Thyroid gland (tissue), 4 donors: ENCODE results near the gene CFAP210. TPM values are rescaled to one million over a fixed set of nuclear protein-coding genes. Genes with fewer than 3 reads are reported as not detected.

Experiments used
- DNase-seq, 2 donors: peaks; one replicate each; pipeline ENCODE4 v3.0.0-alpha.2; 2019
- H3K27ac ChIP-seq, 3 donors: fragments of 200-600 bp; sonication (generic); 1 replicate in 2 of 3; 2 replicates in 1 of 3; pipeline ENCODE4 v1.5.1; 2016 to 2019; ENCODE audit warnings: mild to moderate bottlenecking in 1 of 3, moderate library complexity in 1 of 3
- H3K27me3 ChIP-seq: fragments of 200-600 bp; sonication (generic); one replicate; pipeline ENCODE4 v1.5.1; 2019
- H3K36me3 ChIP-seq, 2 donors: fragments of 200-600 bp; sonication (generic); one replicate each; pipeline ENCODE4 v1.5.1; 2016 to 2019
- H3K4me1 ChIP-seq, 2 donors: fragments of 200-600 bp; sonication (generic); one replicate each; pipeline ENCODE4 v1.5.1; 2017 to 2019
- H3K4me3 ChIP-seq, 3 donors: fragments of 200-600 bp; sonication (generic); replicated peaks in 1 of 3; 1 replicate in 2 of 3; 2 replicates in 1 of 3; pipeline ENCODE4 v1.5.1; 2016; ENCODE audit warnings: mild to moderate bottlenecking in 1 of 3
- H3K9me3 ChIP-seq: fragments of 200-600 bp; sonication (generic); one replicate; pipeline ENCODE4 v1.5.1; 2017
- POLR2A ChIP-seq, 2 donors: fragments of 450-650 bp; IDR thresholded peaks; one replicate each; pipeline ENCODE4 v1.6.1; 2017; ENCODE audit warnings: antibody characterized with exemption in 2 of 2, mild to moderate bottlenecking in 2 of 2, moderate library complexity in 1 of 2
- WGBS, 2 donors: methylation state at CpG; one replicate each; pipeline ENCODE4 v1.1.5; 2017; 5-methylcytosine and 5-hydroxymethylcytosine counted together
- intact Hi-C: fragments of 100-400 bp; cut with DNase I; formaldehyde crosslinking; loops from one replicate; pipeline ENCODE4 v1.15.1; 2023
- total RNA-seq, 4 donors: library from RNA; depleted of rRNA; stranded (reverse); fragments of >200 nt; gene quantifications; one replicate each; pipeline ENCODE4 v1.2.3, GENCODE V29; 2016
- TF ChIP-seq, protein P1 (sequence below), 6 experiments: fragments of 200-600 bp in 3 of 6; fragments of 450-650 bp in 3 of 6; sonication (generic) in 3 of 6; IDR thresholded peaks; one replicate each; pipeline ENCODE4 v1.5.1; 2016 to 2019; ENCODE audit warnings: antibody characterized with exemption in 6 of 6, mild to moderate bottlenecking in 2 of 6, inconsistent platforms in 1 of 6, moderate library complexity in 1 of 6

Gene CFAP210
- total RNA-seq, 4 donors from 2014 or later, result 1.6 TPM; not detected in 2

DNA sequence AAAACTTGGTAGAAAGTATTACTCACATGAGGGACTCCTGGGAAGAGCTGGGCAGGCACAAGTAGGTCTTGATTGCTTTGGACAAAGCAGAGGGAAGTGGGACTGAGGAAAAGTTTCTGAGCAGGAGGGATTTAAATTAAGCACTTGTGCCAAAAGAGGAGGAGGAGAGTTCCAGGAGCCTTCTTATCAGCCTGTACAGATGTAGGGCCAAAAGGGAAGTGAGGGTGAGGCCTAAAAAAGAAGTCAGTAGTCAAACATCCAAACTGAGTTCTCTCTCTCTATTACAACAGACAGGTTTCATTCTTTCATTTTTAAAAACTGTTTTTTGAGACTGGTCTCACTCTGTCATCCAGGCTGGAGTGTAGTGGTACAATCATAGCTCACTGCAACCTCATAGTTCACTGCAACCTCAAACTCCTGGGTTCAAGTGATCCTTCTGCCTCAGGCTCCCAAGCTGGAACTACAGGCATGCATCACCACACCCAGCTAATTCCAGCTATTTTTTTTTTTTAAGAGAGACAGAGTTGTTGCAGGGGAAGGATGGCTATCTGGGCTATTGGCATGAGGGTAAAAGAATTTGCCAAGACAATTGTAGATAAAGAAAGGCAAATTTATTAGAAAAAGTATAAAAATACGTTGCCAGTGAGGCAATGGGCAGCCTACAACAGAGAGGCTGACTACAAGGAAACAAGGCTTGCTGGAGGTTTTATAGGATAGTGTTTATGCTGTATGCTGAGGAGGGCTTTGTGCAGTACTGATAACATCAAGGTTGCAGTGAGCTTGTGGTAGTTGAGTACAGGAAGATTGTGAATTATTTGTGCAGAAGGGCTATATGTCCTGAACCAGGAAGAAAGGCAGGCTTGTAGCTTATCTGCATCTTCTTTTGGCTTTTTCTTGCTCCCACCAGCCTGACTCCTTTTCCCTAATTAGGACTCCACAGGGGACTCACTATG lies 29.0 kb downstream of the CFAP210 start:
- H3K27ac ChIP-seq, result no peak overlapping the region
- TF ChIP-seq POLR2A (IDR thresholded peaks at IDR 0.05), result no peak
- DNase-seq, result no peak
- WGBS, 2 donors, result 88 to 89% methylated on average over 1 of the region's 1 CpG
- H3K9me3 ChIP-seq, result no peaks in the 10 kb centered on the region
- H3K36me3 ChIP-seq, result no peaks in the 10 kb centered on the region
- no peaks in the 10 kb centered on the region for H3K4me1 ChIP-seq
- H3K4me3 ChIP-seq, result no peak overlapping the region
- intact Hi-C loops, result no loop called here
- no peaks in the 10 kb centered on the region for H3K27me3 ChIP-seq

DNA sequence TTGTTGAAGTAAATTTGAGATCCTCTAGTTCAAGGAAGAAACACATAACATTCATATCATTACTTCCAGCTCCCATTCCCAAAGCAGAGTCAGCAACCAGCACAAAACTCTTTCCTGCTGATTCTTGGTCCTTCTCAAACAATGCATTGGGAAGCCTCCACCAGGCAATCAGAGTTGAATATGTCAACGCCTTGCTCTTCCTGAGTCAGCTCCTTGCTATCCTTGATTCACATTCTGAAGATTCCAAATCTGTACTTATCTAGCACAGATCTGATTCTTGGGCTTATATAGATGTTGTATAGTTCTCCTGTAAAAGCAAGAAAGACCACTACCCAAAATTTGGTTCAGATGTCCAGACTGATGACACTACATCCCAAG lies 29.6 kb downstream of the CFAP210 start:
- DNase-seq, result no peak
- H3K4me3 ChIP-seq, result no peak overlapping the region
- H3K27ac ChIP-seq, result no peak overlapping the region
- intact Hi-C loops, result no loop called here
- TF ChIP-seq POLR2A (IDR thresholded peaks at IDR 0.05), result no peak
- TF ChIP-seq, protein P1, sequence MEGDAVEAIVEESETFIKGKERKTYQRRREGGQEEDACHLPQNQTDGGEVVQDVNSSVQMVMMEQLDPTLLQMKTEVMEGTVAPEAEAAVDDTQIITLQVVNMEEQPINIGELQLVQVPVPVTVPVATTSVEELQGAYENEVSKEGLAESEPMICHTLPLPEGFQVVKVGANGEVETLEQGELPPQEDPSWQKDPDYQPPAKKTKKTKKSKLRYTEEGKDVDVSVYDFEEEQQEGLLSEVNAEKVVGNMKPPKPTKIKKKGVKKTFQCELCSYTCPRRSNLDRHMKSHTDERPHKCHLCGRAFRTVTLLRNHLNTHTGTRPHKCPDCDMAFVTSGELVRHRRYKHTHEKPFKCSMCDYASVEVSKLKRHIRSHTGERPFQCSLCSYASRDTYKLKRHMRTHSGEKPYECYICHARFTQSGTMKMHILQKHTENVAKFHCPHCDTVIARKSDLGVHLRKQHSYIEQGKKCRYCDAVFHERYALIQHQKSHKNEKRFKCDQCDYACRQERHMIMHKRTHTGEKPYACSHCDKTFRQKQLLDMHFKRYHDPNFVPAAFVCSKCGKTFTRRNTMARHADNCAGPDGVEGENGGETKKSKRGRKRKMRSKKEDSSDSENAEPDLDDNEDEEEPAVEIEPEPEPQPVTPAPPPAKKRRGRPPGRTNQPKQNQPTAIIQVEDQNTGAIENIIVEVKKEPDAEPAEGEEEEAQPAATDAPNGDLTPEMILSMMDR (IDR thresholded peaks at IDR 0.05), result no peak
- WGBS, 2 donors, result 77 to 97% methylated on average over 1 of the region's 1 CpG
- H3K4me1 ChIP-seq, result no peaks in the 10 kb centered on the region
- H3K36me3 ChIP-seq, result no peaks in the 10 kb centered on the region
- H3K27me3 ChIP-seq, result no peaks in the 10 kb centered on the region
- H3K9me3 ChIP-seq, result no peaks in the 10 kb centered on the region

DNA sequence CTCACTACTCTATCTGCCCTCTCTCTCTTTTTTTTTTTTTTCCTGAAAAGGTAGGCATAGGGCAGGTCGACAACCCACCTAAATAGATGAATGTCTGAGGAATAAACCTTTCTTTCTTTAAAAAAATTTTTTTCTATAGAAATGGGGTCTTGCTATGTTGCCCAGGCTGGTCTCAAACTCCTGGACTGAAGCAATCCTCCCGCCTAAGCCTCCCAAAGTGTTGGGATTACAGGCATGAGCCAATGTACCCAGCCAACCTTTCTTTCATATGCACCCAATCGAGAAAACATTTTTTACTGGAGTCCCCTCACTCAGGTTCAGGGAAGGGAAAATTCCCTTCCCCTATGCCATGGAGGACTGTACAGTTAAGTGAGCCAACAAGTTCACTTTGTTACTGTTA lies 31.0 kb downstream of the CFAP210 start:
- Histone ChIP-seq H3K27ac (no peak overlapping the region), H3K36me3 (no peaks in the 10 kb centered on the region), H3K4me3 (no peak overlapping the region), H3K9me3 (no peaks in the 10 kb centered on the region), H3K4me1 (no peaks in the 10 kb centered on the region), H3K27me3 (no peaks in the 10 kb centered on the region)
- WGBS, 2 donors, result 91 to 98% methylated on average over 3 of the region's 3 CpGs
- no peak for DNase-seq
- intact Hi-C loops, result no loop called here
- no peak for TF ChIP-seq POLR2A (IDR thresholded peaks at IDR 0.05)
- TF ChIP-seq, protein P1 (IDR thresholded peaks at IDR 0.05), result no peak

DNA sequence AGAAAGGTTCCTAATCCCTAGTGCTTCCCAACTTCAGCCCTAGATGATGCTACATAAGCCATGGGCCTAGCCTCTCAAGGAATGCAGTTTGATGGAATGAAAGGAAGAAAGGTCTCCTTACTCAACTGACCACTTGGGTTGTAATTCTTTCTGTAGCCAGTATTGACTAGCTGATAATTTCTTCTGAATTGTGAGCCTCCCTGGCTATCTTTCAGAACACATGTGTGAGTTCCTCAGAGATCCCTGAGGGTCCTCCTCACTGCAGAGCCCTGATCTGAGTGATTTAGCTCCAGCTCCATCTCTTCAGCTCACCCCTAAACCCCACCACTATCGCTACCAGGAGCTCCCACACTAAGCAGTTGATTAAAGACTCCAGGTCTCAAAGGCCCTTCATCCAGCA lies 31.5 kb downstream of the CFAP210 start:
- intact Hi-C loops, result no loop called here
- Histone ChIP-seq H3K4me1 (no peaks in the 10 kb centered on the region), H3K27me3 (no peaks in the 10 kb centered on the region), H3K4me3 (no peak overlapping the region), H3K27ac (no peak overlapping the region), H3K36me3 (no peaks in the 10 kb centered on the region), H3K9me3 (no peaks in the 10 kb centered on the region)
- TF ChIP-seq, protein P1 (IDR thresholded peaks at IDR 0.05), result no peak
- no peak for TF ChIP-seq POLR2A (IDR thresholded peaks at IDR 0.05)
- DNase-seq, result no peak
- WGBS, 2 donors, result 86 to 100% methylated on average over 1 of the region's 1 CpG

DNA sequence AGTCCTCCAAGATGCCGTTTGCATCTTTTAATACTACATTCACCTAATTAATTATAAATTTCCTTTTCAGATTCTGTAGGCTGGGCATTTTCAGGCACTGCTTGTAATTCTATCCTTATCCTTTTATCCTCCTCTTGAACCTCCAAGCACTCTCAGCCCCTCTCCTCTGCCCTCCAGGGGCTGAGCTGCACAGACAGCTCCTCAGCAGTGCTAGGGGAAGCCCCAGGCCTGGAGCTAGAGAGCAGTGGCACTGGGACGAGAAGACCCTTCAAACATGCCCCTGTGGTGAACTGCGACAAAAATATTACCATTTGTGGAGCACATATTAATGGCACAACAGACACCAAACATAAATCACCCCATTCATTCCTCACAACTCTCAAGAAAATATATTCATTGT lies 32.9 kb downstream of the CFAP210 start:
- TF ChIP-seq POLR2A (IDR thresholded peaks at IDR 0.05), result no peak
- TF ChIP-seq, protein P1 (IDR thresholded peaks at IDR 0.05), result no peak
- Histone ChIP-seq H3K27me3 (no peaks in the 10 kb centered on the region), H3K27ac (no peak overlapping the region), H3K4me3 (no peak overlapping the region), H3K4me1 (no peaks in the 10 kb centered on the region), H3K9me3 (no peaks in the 10 kb centered on the region), H3K36me3 (no peaks in the 10 kb centered on the region)
- no peak for DNase-seq
- 46 to 61% methylated on average over 3 of the region's 3 CpGs for whole genome bisulfite sequencing, 2 donors
- intact Hi-C loops, result no loop called here
